ENCODE data around the gene TMEM80.

DNA sequence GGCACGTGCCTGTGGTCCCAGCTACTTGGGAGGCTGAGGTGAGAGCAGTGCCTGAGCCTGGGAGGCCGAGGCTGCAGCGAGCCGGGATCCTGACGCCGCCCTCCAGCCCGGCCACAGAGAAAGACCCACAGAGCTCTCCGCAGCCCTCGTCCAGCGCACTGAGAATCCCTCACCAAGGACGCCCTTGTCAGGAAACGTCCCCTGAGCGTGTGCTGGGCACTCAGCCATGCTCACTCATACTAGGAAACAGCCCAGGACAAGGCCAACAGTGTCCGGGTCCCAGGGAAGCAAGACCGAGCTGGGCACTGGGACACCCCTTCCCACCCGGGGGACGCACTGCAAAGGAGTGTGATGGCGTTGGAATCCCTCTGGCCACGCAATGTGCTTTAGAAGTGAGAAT lies 15.1 kb upstream of the TMEM80 start:
- TF ChIP-seq POLR2A (IDR thresholded peaks at IDR 0.05) = no peak
- TF ChIP-seq, protein P1, sequence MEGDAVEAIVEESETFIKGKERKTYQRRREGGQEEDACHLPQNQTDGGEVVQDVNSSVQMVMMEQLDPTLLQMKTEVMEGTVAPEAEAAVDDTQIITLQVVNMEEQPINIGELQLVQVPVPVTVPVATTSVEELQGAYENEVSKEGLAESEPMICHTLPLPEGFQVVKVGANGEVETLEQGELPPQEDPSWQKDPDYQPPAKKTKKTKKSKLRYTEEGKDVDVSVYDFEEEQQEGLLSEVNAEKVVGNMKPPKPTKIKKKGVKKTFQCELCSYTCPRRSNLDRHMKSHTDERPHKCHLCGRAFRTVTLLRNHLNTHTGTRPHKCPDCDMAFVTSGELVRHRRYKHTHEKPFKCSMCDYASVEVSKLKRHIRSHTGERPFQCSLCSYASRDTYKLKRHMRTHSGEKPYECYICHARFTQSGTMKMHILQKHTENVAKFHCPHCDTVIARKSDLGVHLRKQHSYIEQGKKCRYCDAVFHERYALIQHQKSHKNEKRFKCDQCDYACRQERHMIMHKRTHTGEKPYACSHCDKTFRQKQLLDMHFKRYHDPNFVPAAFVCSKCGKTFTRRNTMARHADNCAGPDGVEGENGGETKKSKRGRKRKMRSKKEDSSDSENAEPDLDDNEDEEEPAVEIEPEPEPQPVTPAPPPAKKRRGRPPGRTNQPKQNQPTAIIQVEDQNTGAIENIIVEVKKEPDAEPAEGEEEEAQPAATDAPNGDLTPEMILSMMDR (IDR thresholded peaks at IDR 0.05) = no peak
- no peak for TF ChIP-seq EP300 (IDR thresholded peaks at IDR 0.05)

Data from tibial nerve (tissue), 4 donors.